Uterus (tissue), 4 donors: ENCODE data around the gene PLEKHA7. TPM values are rescaled to one million over a fixed set of nuclear protein-coding genes. Genes with fewer than 3 reads are reported as not detected.

Experiments used
- DNase-seq, 2 donors: peaks; one replicate each; pipeline ENCODE4 v3.0.0-alpha.2; 2019 to 2020
- H3K27ac ChIP-seq, 2 donors: fragments of 200-600 bp; sonication (generic); 1 replicate in 1 of 2; 2 replicates in 1 of 2; pipeline ENCODE4 v1.5.1; 2016 to 2018
- H3K27me3 ChIP-seq, 2 donors: fragments of 200-600 bp; sonication (generic); one replicate each; pipeline ENCODE4 v1.5.1; 2018 to 2019; ENCODE audit warnings: control low read depth in 1 of 2
- H3K36me3 ChIP-seq, 2 donors: fragments of 200-600 bp; sonication (generic); one replicate each; pipeline ENCODE4 v1.5.1; 2019; ENCODE audit warnings: control low read depth in 1 of 2
- H3K4me1 ChIP-seq, 2 donors: fragments of 200-600 bp; sonication (generic); one replicate each; pipeline ENCODE4 v1.5.1; 2018 to 2019; ENCODE audit warnings: control low read depth in 1 of 2
- H3K4me3 ChIP-seq, 2 donors: fragments of 200-600 bp; sonication (generic); 1 replicate in 1 of 2; 2 replicates in 1 of 2; pipeline ENCODE4 v1.5.1; 2018 to 2019; ENCODE audit warnings: mild to moderate bottlenecking in 1 of 2
- H3K9me3 ChIP-seq, 2 donors: fragments of 200-600 bp; sonication (generic); one replicate each; pipeline ENCODE4 v1.5.1; 2019; ENCODE audit warnings: control low read depth in 1 of 2
- CTCF ChIP-seq, 4 experiments: fragments of 200-600 bp in 2 of 4; fragments of 450-650 bp in 2 of 4; sonication (generic) in 2 of 4; IDR thresholded peaks; one replicate each; pipeline ENCODE4 v1.5.1; 2016 to 2019; ENCODE audit warnings: antibody characterized with exemption in 4 of 4, mild to moderate bottlenecking in 2 of 4, moderate library complexity in 1 of 4
- POLR2A ChIP-seq, 2 donors: fragments of 450-650 bp; IDR thresholded peaks; one replicate each; pipeline ENCODE4 v1.6.1; 2016; ENCODE audit warnings: antibody characterized with exemption in 2 of 2, mild to moderate bottlenecking in 1 of 2, moderate library complexity in 1 of 2
- intact Hi-C: fragments of 100-400 bp; cut with DNase I; formaldehyde crosslinking; loops from one replicate; pipeline ENCODE4 v1.15.1; 2023; ENCODE audit warnings: low total_unique reads
- total RNA-seq, 4 donors: library from RNA; depleted of rRNA in 3 of 4; stranded (reverse); fragments of >200 nt in 3 of 4; gene quantifications; one replicate each; pipeline versions ENCODE4 v1.1.0 to v1.2.4, GENCODE V29; 2014 to 2023
- donor health status: DM: yes; HTN: yes; CAD: no.

Gene PLEKHA7
- total RNA-seq, 4 donors from 2014 or later = 13.3 to 38.2 (median 26.7) TPM

GRCh38 chr11:16794047-16794818, 220.0 kb downstream of the PLEKHA7 start:
- intact Hi-C loops = no loop called here
- Histone ChIP-seq H3K4me1 (no peaks in the 10 kb centered on the region), H3K27ac (no peak overlapping the region), H3K9me3 (no peaks in the 10 kb centered on the region), H3K4me3 (no peak overlapping the region), H3K27me3 (no peaks in the 10 kb centered on the region), H3K36me3 (no peaks in the 10 kb centered on the region)
- DNase-seq = no peak
- no peak for TF ChIP-seq CTCF (IDR thresholded peaks at IDR 0.05)
- no peak for TF ChIP-seq POLR2A (IDR thresholded peaks at IDR 0.05)

GRCh38 chr11:16793511-16793910, 220.7 kb downstream of the PLEKHA7 start:
- no peak for DNase-seq
- Histone ChIP-seq H3K27me3 (no peaks in the 10 kb centered on the region), H3K9me3 (no peaks in the 10 kb centered on the region), H3K36me3 (no peaks in the 10 kb centered on the region), H3K4me1 (no peaks in the 10 kb centered on the region), H3K4me3 (no peak overlapping the region), H3K27ac (no peak overlapping the region)
- TF ChIP-seq CTCF (IDR thresholded peaks at IDR 0.05) (no peak), POLR2A (IDR thresholded peaks at IDR 0.05) (no peak)
- intact Hi-C loops = no loop called here

GRCh38 chr11:16793009-16793408, 221.2 kb downstream of the PLEKHA7 start:
- Histone ChIP-seq H3K36me3 (no peaks in the 10 kb centered on the region), H3K4me1 (no peaks in the 10 kb centered on the region), H3K27ac (no peak overlapping the region), H3K9me3 (no peaks in the 10 kb centered on the region), H3K27me3 (no peaks in the 10 kb centered on the region), H3K4me3 (no peak overlapping the region)
- TF ChIP-seq CTCF (IDR thresholded peaks at IDR 0.05) (no peak), POLR2A (IDR thresholded peaks at IDR 0.05) (no peak)
- intact Hi-C loops = no loop called here
- DNase-seq = no peak

- Histone ChIP-seq H3K36me3 (no peaks in the 10 kb centered on the region), H3K27ac (no peak overlapping the region), H3K4me1 (no peaks in the 10 kb centered on the region), H3K27me3 (no peaks in the 10 kb centered on the region), H3K9me3 (no peaks in the 10 kb centered on the region), H3K4me3 (no peak overlapping the region)
- intact Hi-C loops = no loop called here
- TF ChIP-seq CTCF (IDR thresholded peaks at IDR 0.05) = no peak
- TF ChIP-seq POLR2A (IDR thresholded peaks at IDR 0.05) = no peak
- no peak for DNase-seq
Observed at GRCh38 chr11:16792426-16792825, 221.8 kb downstream of the PLEKHA7 start.

GRCh38 chr11:16791191-16791961, 222.8 kb downstream of the PLEKHA7 start:
- no peaks in the 10 kb centered on the region for H3K9me3 ChIP-seq
- intact Hi-C loops = no loop called here
- no peak overlapping the region for H3K4me3 ChIP-seq
- no peak for DNase-seq
- no peaks in the 10 kb centered on the region for H3K36me3 ChIP-seq
- TF ChIP-seq POLR2A (IDR thresholded peaks at IDR 0.05) (no peak), CTCF (IDR thresholded peaks at IDR 0.05) (no peak)
- no peaks in the 10 kb centered on the region for H3K4me1 ChIP-seq
- H3K27me3 ChIP-seq = no peaks in the 10 kb centered on the region
- H3K27ac ChIP-seq = no peak overlapping the region
